Osteoblast (primary cell): Measurements from ENCODE around the gene ALLC. TPM values are rescaled to one million over a fixed set of nuclear protein-coding genes. Genes with fewer than 3 reads are reported as not detected.

Experiments used
- DNase-seq: peaks from one replicate; pipeline ENCODE4 v3.0.0; 2011; ENCODE audit warnings: low spot score, mixed read lengths; ENCODE audit not compliant: insufficient read length; ENCODE audit errors: missing footprints
- H2AFZ ChIP-seq: 2 replicates; pipeline ENCODE4 v1.6.0; 2011; ENCODE audit warnings: mild to moderate bottlenecking, low read length
- H3K27ac ChIP-seq: 2 replicates; pipeline ENCODE4 v1.5.1; 2011; ENCODE audit warnings: mild to moderate bottlenecking, low read depth, low read length, moderate library complexity
- H3K27me3 ChIP-seq: 2 replicates; pipeline ENCODE4 v1.6.0; 2012; ENCODE audit warnings: mild to moderate bottlenecking, control low read depth, inconsistent platforms, low read length, moderate library complexity; ENCODE audit not compliant: insufficient read depth
- H3K36me3 ChIP-seq: 2 replicates; pipeline ENCODE4 v1.5.1; 2011; ENCODE audit warnings: mild to moderate bottlenecking, low read length, control low read depth, moderate library complexity; ENCODE audit not compliant: insufficient read depth
- H3K4me1 ChIP-seq: 2 replicates; pipeline ENCODE4 v1.5.1; 2011; ENCODE audit warnings: mild to moderate bottlenecking, low read length, control low read depth, moderate library complexity; ENCODE audit not compliant: insufficient read depth
- H3K4me2 ChIP-seq: 2 replicates; pipeline ENCODE4 v1.6.0; 2011; ENCODE audit warnings: mild to moderate bottlenecking, low read length; ENCODE audit not compliant: insufficient read depth
- H3K4me3 ChIP-seq: fragments of 200-600 bp; sonication (generic); 3 replicates; pipeline ENCODE4 v1.5.1; 2012; ENCODE audit warnings: mild to moderate bottlenecking, low read length, inconsistent platforms; ENCODE audit not compliant: insufficient read depth
- H3K79me2 ChIP-seq: 2 replicates; pipeline ENCODE4 v1.6.0; 2012; ENCODE audit warnings: mild to moderate bottlenecking, low read length, control low read depth, inconsistent platforms; ENCODE audit not compliant: insufficient read depth
- H3K9me3 ChIP-seq: 2 replicates; pipeline ENCODE4 v1.5.1; 2011; ENCODE audit warnings: low read depth, low read length, control low read depth
- H4K20me1 ChIP-seq: 2 replicates; pipeline ENCODE4 v1.6.0; 2012; ENCODE audit warnings: mild to moderate bottlenecking, low read length, control low read depth; ENCODE audit not compliant: insufficient read depth
- CTCF ChIP-seq: IDR thresholded peaks from 2 replicates; pipeline ENCODE4 v1.5.1; 2011; ENCODE audit warnings: mild to moderate bottlenecking, low read depth, low read length, moderate library complexity; ENCODE audit errors: extremely low read depth
- total RNA-seq: library from RNA; depleted of rRNA; stranded (reverse); fragments of >200 nt; gene quantifications from 2 replicates; pipeline ENCODE4 v1.2.3, GENCODE V29; 2012

ALLC gene
- total RNA-seq, 1 donor, result not detected

GRCh38 chr2:3677436-3677835 lies 19.4 kb downstream of the ALLC start:
- no peaks in the 10 kb centered on the region for H4K20me1 ChIP-seq
- H3K36me3 ChIP-seq, result no peaks in the 10 kb centered on the region
- H3K9me3 ChIP-seq, result no peaks in the 10 kb centered on the region
- no peak for TF ChIP-seq CTCF
- H3K27ac ChIP-seq, result no peak overlapping the region
- H3K4me3 ChIP-seq, result no peak overlapping the region
- no peak overlapping the region for H2AFZ ChIP-seq
- no peaks in the 10 kb centered on the region for H3K4me1 ChIP-seq
- no peaks in the 10 kb centered on the region for H3K79me2 ChIP-seq
- no peak overlapping the region for H3K4me2 ChIP-seq
- DNase-seq, result no peak
- no peaks in the 10 kb centered on the region for H3K27me3 ChIP-seq

DNA sequence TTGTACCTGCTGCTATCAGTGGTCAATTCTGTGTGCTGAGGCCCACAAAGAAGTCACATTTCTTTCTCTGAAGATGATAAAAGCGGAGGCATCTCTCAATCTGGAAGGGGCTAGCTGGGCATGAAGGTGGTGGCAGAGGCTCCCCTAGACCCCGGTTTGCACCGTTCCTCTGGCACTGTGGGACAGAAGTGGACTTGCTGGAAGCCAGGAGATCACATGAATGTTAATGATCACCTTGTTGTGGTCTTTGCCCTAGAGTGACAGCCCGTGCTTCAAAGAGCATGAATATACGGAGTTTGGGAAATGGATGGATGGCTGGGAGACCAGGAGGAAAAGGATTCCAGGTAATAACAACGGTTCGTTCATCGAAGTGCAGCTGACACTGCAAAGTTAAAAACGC lies 20.2 kb downstream of the ALLC start:
- no peaks in the 10 kb centered on the region for H4K20me1 ChIP-seq
- no peaks in the 10 kb centered on the region for H3K27me3 ChIP-seq
- TF ChIP-seq CTCF, result no peak
- H3K36me3 ChIP-seq, result no peaks in the 10 kb centered on the region
- no peaks in the 10 kb centered on the region for H3K9me3 ChIP-seq
- H3K4me1 ChIP-seq, result no peaks in the 10 kb centered on the region
- no peak for DNase-seq
- no peak overlapping the region for H2AFZ ChIP-seq
- no peak overlapping the region for H3K4me2 ChIP-seq
- H3K27ac ChIP-seq, result no peak overlapping the region
- no peak overlapping the region for H3K4me3 ChIP-seq
- no peaks in the 10 kb centered on the region for H3K79me2 ChIP-seq

- DNase-seq, result no peak
- no peak overlapping the region for H3K27ac ChIP-seq
- H2AFZ ChIP-seq, result no peak overlapping the region
- H3K27me3 ChIP-seq, result no peaks in the 10 kb centered on the region
- H4K20me1 ChIP-seq, result no peaks in the 10 kb centered on the region
- no peak overlapping the region for H3K4me2 ChIP-seq
- H3K4me3 ChIP-seq, result no peak overlapping the region
- TF ChIP-seq CTCF, result no peak
- H3K36me3 ChIP-seq, result no peaks in the 10 kb centered on the region
- no peaks in the 10 kb centered on the region for H3K4me1 ChIP-seq
- H3K79me2 ChIP-seq, result no peaks in the 10 kb centered on the region
- H3K9me3 ChIP-seq, result no peaks in the 10 kb centered on the region
These were observed 21.2 kb downstream of the ALLC start for GRCh38 chr2:3679180-3679579.

DNA sequence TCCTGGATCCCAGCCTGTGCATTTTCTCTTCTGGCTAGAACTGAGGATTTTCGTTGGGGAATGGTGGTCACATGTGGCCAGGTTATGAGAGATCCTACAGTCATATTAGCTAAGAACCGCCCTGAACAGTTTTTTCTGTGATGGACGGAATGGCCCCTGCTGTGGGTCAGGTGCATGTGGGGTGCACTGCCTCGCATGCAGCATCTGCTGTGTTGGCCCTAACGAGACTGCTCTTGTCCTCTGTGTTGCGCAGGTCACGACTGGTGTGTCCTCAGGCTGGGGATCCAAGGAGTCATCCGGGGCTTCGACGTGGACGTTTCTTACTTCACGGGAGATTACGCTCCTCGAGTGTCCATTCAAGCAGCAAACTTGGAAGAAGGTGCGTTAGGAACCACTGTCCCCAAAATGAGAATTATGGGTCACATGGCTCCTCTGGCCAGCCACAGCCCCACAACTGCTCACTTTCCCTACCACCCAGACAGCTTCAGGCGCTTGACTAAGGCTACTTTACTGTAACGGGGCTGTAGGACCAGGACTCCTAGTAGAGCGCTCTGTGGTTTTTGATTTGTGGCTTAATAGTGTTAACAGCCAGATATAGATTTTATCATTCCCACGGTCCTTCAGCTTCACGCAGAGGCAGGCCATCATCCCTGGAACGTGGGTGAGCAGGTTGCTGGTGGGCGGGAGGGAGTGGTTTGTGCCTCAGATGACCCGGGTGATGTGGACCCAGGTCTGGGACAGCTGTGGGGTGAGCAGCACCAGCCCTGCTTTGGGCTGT lies 21.8 kb downstream of the ALLC start:
- H3K79me2 ChIP-seq, result no peaks in the 10 kb centered on the region
- H3K4me1 ChIP-seq, result no peaks in the 10 kb centered on the region
- no peaks in the 10 kb centered on the region for H3K27me3 ChIP-seq
- H3K4me2 ChIP-seq, result no peak overlapping the region
- DNase-seq, result no peak
- no peak overlapping the region for H3K4me3 ChIP-seq
- H3K36me3 ChIP-seq, result no peaks in the 10 kb centered on the region
- no peaks in the 10 kb centered on the region for H3K9me3 ChIP-seq
- no peak overlapping the region for H3K27ac ChIP-seq
- H2AFZ ChIP-seq, result no peak overlapping the region
- H4K20me1 ChIP-seq, result no peaks in the 10 kb centered on the region
- TF ChIP-seq CTCF, result no peak
